GM13977 (cell line): Measurements from ENCODE around the gene ASB14.
"Not testable (repeated sequence)": the region's sequence is repeated elsewhere in the genome, so short reads cannot be mapped to it uniquely, and the experiment has no call there.

Source experiments
- DNase-seq: peaks from one replicate; pipeline ENCODE4 v3.0.0; 2012; ENCODE audit warnings: low spot score
- CTCF ChIP-seq: IDR thresholded peaks from 2 replicates; pipeline ENCODE4 v1.5.1; 2012; ENCODE audit warnings: mild to moderate bottlenecking, control low read depth; ENCODE audit not compliant: insufficient read depth; ENCODE audit errors: extremely low read depth, missing control alignments
- in situ Hi-C: fragments of 300-500 bp; cut with MboI; formaldehyde crosslinking; loops from one replicate; pipeline ENCODE4 v1.12.0; 2022; ENCODE audit warnings: low sequenced_read_pairs, low pct_unique_long_range_greater_than_20kb, mixed read lengths, inconsistent platforms; ENCODE audit not compliant: unreplicated experiment

The ASB14 gene

GRCh38 chr3:57292159-57292896 lies at the start of gene ASB14:
ASB14 (minus strand) TSS chr3:57292685; CDS start chr3:57292033, 652 bp downstream.
- no peak for TF ChIP-seq CTCF
- in situ Hi-C loops, result no loop called here
- DNase-seq, result no peak

- DNase-seq, in situ Hi-C loops: not testable (repeated sequence)
Observed at GRCh38 chr3:57339071-57339642, 46.7 kb upstream of the ASB14 start.

GRCh38 chr3:57338272-57339070 lies 46.0 kb upstream of the ASB14 start:
- DNase-seq, in situ Hi-C loops: not testable (repeated sequence)

GRCh38 chr3:57335283-57335938 lies 42.9 kb upstream of the ASB14 start:
- no peak for TF ChIP-seq CTCF
- in situ Hi-C loops, result no loop called here
- DNase-seq, result no peak

- no peak for DNase-seq
- in situ Hi-C loops, result no loop called here
- no peak for TF ChIP-seq CTCF
Observed at GRCh38 chr3:57331078-57331610, 38.7 kb upstream of the ASB14 start.

- in situ Hi-C loops, result not testable (repeated sequence)
Observed at GRCh38 chr3:57326498-57326897, 34.0 kb upstream of the ASB14 start.

GRCh38 chr3:57314204-57314603 lies 21.7 kb upstream of the ASB14 start:
- no peak for DNase-seq
- in situ Hi-C loops, result no loop called here
- TF ChIP-seq CTCF, result no peak

More at GRCh38 chr3:57326498-57326897, 34.0 kb upstream of the ASB14 start:
- DNase-seq, result not testable (repeated sequence)
